HG03060 (cell line): Measurements from ENCODE around the gene PLXNB2.

Source experiments
- ATAC-seq: cut with Tn5 transposase; IDR thresholded peaks from one replicate; pipeline ENCODE4 v1.9.1; 2021; ENCODE audit warnings: low read depth, moderate number of reproducible peaks; ENCODE audit not compliant: unreplicated experiment

PLXNB2 gene

GRCh38 chr22:50236731-50237409, 70.6 kb downstream of the PLXNB2 start:
- no peak for ATAC-seq

GRCh38 chr22:50233223-50233622, 74.2 kb downstream of the PLXNB2 start:
- no peak for ATAC-seq

GRCh38 chr22:50232481-50233151, 74.8 kb downstream of the PLXNB2 start:
- no peak for ATAC-seq

- ATAC-seq, result no peak
Measured at GRCh38 chr22:50229370-50229769, 78.1 kb downstream of the PLXNB2 start.

GRCh38 chr22:50228366-50228765, 79.1 kb downstream of the PLXNB2 start:
- ATAC-seq, result no peak

- ATAC-seq, result no peak
Measured at GRCh38 chr22:50227579-50228215, 79.7 kb downstream of the PLXNB2 start.

- no peak for ATAC-seq
Measured at GRCh38 chr22:50226875-50227165, 80.6 kb downstream of the PLXNB2 start.

- ATAC-seq, result no peak
Measured at GRCh38 chr22:50226063-50226874, 81.2 kb downstream of the PLXNB2 start.

- ATAC-seq, result no peak
Measured at GRCh38 chr22:50225200-50225969, 82.1 kb downstream of the PLXNB2 start.
